Epidermal melanocyte (primary cell): Measurements from ENCODE around the gene ZNF143.
"Not testable (repeated sequence)": the region's sequence is repeated elsewhere in the genome, so short reads cannot be mapped to it uniquely, and the experiment has no call there.

Experiments
- DNase-seq: peaks from one replicate; pipeline ENCODE4 v3.0.0; 2011; ENCODE audit warnings: low spot score; ENCODE audit not compliant: insufficient read length

The ZNF143 gene

DNA sequence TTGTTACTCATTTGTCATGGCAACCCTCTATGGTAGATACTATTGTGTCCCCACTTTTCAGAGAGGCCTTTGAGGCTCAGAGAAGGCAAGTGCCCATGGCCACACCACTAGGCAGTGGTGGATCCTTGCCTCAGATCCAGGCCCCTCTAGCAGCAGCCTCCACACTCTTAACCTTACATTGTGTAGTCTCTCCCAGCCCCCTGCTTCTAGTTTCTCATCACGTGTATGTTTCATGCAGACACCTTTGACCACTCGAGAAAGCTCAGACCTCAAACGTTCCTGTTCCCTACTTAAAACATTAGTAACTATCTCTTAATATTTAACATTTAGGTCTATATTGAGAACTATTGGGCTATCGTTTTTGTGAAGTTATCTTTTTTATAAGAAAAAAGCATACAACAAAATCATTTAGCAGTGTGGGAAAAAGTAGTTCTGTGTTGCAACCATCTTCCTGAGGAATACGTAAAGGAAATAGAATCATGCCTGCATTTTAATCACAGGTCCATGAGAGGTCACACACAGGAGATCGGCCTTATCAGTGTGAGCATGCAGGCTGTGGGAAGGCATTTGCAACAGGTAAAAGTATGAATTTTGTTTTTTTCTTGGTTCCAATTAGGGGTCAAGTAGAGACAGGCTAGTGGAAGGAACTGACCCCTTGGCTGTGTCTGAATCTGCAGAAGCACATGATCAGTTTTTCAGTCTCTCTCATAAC lies 35.1 kb downstream of the ZNF143 start:
- no peak for DNase-seq

DNA sequence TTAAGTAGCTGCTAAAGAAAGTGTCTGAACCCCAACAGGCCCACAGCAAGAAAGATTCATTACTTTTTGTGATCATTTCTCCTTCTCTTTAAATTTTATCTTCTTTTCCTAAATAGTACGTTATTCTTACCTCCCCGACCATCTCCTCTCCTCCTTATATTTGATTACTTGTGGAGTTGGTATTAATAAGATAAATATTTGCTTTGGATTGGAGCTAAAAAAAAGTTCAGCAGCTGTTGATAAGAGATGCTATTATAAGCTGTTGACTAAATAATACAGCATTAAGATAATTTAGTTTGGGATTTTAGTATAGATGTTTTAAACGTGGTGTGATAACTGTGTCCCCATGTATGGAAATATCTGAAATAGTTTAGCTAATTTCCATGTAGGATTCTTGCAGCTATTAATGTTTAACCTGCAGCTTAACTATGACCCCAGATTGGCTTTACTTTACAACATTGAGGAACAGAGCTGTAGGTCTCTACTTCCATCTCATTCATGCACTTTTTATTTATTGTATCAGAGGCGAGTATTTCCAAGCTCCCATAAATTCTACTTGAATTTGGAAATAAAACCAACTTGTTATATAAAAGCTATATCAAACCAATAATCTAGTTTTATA lies 37.8 kb downstream of the ZNF143 start:
- DNase-seq = no peak

GRCh38 chr11:9506489-9507276 lies 45.9 kb downstream of the ZNF143 start:
- peak; percentile 61 for DNase-seq

DNA sequence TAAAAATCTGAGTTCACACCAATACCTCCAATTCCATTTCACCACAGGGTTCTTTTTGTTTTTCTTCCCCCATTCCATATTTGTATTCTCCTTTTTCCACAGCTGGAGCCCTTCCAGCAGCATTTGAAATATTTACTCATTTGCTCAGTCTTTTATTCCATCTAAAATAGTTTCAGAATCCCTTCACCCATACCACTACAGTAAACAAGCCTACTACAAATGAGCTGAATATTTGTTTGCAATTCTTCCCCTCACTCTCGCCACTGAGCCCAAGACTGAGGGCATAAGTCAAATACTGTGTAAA lies 46.4 kb downstream of the ZNF143 start:
- no peak for DNase-seq

- DNase-seq = no peak
Observed at GRCh38 chr11:9509041-9509440, 48.2 kb downstream of the ZNF143 start.

DNA sequence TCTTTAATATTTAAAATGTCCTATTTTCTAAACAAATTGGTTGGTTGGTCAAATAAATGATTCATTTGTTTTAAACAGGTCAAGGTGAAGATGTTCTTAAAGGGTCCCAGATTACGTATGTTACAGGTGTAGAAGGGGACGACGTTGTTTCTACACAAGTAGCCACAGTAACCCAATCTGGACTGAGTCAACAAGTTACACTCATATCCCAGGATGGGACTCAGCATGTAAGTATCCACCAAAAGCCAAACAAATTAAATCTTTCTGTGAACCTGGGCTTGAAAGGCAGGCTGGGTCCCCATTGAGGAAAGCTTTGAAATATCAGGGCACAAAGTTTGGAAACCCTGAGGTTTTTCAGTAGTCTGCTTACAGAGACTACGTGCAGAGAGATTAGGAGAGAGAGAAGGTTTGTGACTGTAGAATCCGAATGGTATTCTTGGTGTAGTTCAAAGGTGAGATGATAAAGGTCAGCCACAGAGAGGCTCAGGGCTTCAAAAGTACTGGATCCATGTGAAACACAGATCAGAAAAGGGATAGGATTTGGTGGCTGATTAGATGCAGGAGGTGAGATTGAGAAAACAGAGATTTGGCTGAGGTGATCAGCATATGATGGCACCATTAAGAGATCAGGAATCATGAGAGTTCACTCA lies 51.7 kb downstream of the ZNF143 start:
- no peak for DNase-seq

- DNase-seq = not testable (repeated sequence)
Observed at GRCh38 chr11:9514576-9514975, 53.8 kb downstream of the ZNF143 start.

- DNase-seq = no peak
Observed at GRCh38 chr11:9516113-9516512, 55.3 kb downstream of the ZNF143 start.

- no peak for DNase-seq
Observed at GRCh38 chr11:9518835-9519410, 58.1 kb downstream of the ZNF143 start.

- DNase-seq = no peak
Observed at GRCh38 chr11:9524001-9524400, 63.2 kb downstream of the ZNF143 start.

GRCh38 chr11:9525116-9525515 lies 64.3 kb downstream of the ZNF143 start:
- DNase-seq = no peak

GRCh38 chr11:9527481-9528135 lies 66.8 kb downstream of the ZNF143 start:
- no peak for DNase-seq

- DNase-seq = no peak
Observed at GRCh38 chr11:9528136-9528501, 67.3 kb downstream of the ZNF143 start.

GRCh38 chr11:9528573-9529333 lies 67.9 kb downstream of the ZNF143 start:
- no peak for DNase-seq

- no peak for DNase-seq
Observed at GRCh38 chr11:9529334-9529650, 68.5 kb downstream of the ZNF143 start.

DNA sequence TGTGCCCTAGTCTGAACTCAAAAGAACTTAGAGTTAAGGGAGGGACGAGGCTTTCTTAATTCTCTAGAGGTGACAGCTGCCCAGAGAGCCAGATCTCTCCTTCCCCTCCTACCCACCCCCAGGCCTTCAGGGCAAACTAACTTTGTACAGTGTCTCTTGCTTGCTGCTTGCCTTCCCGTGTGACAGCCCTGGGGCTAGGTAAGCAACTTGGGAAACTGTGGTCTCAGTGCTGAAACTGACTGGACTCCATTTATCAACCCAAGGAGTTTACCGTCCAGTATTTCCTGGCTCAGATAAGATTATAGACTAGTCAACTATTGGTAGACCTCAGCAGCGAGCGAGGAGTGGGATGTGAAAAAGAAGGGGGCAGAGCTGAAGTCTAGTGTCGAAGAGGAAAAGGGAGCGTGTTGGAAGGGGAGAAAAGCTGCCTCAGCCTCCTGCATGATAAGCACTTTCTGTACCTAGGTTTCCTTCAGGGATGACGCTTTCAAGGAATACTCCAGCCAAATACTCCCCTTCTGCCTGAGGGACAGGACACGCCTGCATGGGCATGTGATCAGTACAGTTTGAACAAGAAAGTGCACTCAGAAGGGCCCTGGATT lies 69.3 kb downstream of the ZNF143 start:
- no peak for DNase-seq

- DNase-seq = no peak
Observed at GRCh38 chr11:9530901-9531625, 70.3 kb downstream of the ZNF143 start.

DNA sequence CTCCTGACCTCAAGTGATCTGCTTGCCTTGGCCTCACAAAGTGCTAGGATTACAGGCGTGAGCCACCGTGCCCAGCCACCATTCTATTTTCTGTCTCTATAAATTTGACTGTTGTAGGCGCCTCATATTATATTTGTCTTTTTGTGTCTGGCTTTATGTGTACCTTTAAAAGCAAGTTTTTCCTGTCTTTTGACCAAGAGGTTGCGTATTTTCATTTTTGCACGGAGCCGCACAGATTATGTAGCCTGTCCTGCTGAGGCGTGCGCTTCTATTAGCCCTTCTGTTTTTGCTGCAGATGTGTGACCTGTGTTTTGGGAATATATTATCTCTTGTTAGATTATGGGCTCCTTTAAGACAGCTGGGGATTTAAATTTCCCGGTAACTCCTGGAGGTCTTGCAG lies 72.2 kb downstream of the ZNF143 start:
- DNase-seq = no peak

GRCh38 chr11:9533736-9534473 lies 73.1 kb downstream of the ZNF143 start:
- DNase-seq = no peak
